HG03108 (cell line): Measurements from ENCODE around the gene USP17L28.
"Not testable (repeated sequence)": the region's sequence is repeated elsewhere in the genome, so short reads cannot be mapped to it uniquely, and the experiment has no call there.

Experiments used
- ATAC-seq: cut with Tn5 transposase; IDR thresholded peaks from one replicate; pipeline ENCODE4 v1.9.1; 2021; ENCODE audit warnings: moderate library complexity; ENCODE audit not compliant: unreplicated experiment

USP17L28 gene, protein sequence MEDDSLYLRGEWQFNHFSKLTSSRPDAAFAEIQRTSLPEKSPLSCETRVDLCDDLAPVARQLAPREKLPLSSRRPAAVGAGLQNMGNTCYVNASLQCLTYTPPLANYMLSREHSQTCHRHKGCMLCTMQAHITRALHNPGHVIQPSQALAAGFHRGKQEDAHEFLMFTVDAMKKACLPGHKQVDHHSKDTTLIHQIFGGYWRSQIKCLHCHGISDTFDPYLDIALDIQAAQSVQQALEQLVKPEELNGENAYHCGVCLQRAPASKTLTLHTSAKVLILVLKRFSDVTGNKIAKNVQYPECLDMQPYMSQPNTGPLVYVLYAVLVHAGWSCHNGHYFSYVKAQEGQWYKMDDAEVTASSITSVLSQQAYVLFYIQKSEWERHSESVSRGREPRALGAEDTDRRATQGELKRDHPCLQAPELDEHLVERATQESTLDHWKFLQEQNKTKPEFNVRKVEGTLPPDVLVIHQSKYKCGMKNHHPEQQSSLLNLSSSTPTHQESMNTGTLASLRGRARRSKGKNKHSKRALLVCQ

GRCh38 chr4:9348593-9348992, at the start of gene USP17L28:
USP17L28 (plus strand) TSS chr4:9348893; CDS start chr4:9348893, 0 bp downstream.
- not testable (repeated sequence) for ATAC-seq

GRCh38 chr4:9324191-9324590, 24.5 kb upstream of the USP17L28 start:
- not testable (repeated sequence) for ATAC-seq

DNA sequence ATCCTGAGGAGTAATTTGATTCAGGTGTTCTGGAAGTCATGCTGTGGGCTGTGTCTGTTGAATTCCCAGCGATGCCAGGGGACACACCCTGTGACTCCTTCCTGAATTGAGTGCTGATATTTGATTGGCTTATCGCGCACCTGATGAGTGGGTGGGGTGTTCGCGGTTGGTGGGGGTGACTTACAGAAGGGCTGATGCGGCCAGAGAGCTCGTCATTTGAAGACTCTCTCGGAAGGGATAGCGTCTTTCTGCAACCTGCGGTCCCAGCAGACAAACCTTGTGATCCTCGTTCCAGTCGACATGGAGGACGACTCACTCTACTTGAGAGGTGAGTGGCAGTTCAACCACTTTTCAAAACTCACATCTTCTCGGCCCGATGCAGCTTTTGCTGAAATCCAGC, 23.8 kb upstream of the USP17L28 start, which contains the start of gene USP17L24:
Gene USP17L24 (plus strand): TSS at position 301 of the 400 bp plus-strand sequence. CDS start 0 bp downstream, at position 301.
- ATAC-seq: not testable (repeated sequence)

DNA sequence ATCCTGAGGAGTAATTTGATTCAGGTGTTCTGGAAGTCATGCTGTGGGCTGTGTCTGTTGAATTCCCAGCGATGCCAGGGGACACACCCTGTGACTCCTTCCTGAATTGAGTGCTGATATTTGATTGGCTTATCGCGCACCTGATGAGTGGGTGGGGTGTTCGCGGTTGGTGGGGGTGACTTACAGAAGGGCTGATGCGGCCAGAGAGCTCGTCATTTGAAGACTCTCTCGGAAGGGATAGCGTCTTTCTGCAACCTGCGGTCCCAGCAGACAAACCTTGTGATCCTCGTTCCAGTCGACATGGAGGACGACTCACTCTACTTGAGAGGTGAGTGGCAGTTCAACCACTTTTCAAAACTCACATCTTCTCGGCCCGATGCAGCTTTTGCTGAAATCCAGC, 19.1 kb upstream of the USP17L28 start, which contains the start of gene USP17L25:
Gene USP17L25 (plus strand): TSS at position 301 of the 400 bp plus-strand sequence. CDS start 0 bp downstream, at position 301.
- ATAC-seq: not testable (repeated sequence)

DNA sequence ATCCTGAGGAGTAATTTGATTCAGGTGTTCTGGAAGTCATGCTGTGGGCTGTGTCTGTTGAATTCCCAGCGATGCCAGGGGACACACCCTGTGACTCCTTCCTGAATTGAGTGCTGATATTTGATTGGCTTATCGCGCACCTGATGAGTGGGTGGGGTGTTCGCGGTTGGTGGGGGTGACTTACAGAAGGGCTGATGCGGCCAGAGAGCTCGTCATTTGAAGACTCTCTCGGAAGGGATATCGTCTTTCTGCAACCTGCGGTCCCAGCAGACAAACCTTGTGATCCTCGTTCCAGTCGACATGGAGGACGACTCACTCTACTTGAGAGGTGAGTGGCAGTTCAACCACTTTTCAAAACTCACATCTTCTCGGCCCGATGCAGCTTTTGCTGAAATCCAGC, 14.3 kb upstream of the USP17L28 start, which contains the start of gene USP17L26:
Gene USP17L26 (plus strand): TSS at position 301 of the 400 bp plus-strand sequence. CDS start 0 bp downstream, at position 301.
- not testable (repeated sequence) for ATAC-seq

- ATAC-seq: not testable (repeated sequence)
These were observed 9.6 kb upstream of the USP17L28 start, which contains the start of gene USP17L5 for GRCh38 chr4:9339103-9339502. USP17L5 (plus strand) TSS chr4:9339403; CDS start chr4:9339403, 0 bp downstream.

DNA sequence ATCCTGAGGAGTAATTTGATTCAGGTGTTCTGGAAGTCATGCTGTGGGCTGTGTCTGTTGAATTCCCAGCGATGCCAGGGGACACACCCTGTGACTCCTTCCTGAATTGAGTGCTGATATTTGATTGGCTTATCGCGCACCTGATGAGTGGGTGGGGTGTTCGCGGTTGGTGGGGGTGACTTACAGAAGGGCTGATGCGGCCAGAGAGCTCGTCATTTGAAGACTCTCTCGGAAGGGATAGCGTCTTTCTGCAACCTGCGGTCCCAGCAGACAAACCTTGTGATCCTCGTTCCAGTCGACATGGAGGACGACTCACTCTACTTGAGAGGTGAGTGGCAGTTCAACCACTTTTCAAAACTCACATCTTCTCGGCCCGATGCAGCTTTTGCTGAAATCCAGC, 4.8 kb upstream of the USP17L28 start, which contains the start of gene USP17L27:
Gene USP17L27 (plus strand): TSS at position 301 of the 400 bp plus-strand sequence. CDS start 0 bp downstream, at position 301.
- not testable (repeated sequence) for ATAC-seq

DNA sequence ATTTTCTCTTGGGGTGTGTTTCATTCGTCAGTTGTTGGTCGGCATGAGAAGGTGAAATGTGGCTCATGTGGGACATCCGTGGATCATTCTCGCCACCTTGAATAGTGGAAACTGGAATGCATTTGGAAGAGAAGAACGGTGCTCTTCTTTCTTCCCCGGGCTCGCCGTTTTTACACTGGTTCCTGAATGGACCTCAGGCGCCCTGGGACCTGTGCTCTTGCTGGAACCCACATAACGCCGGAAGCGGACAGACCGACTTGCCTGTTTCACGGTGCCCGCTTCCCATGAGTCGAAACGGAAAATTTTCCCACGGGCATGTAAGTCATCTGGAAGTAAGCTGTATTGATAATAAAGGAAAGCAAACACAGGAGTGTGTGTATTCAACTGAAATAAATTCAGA, 2.2 kb downstream of the USP17L28 start:
- ATAC-seq: not testable (repeated sequence)

- ATAC-seq: not testable (repeated sequence)
These were observed 4.6 kb downstream of the USP17L28 start, which contains the start of gene USP17L29 for GRCh38 chr4:9353338-9353737. USP17L29 (plus strand) TSS chr4:9353638; CDS start chr4:9353638, 0 bp downstream.

DNA sequence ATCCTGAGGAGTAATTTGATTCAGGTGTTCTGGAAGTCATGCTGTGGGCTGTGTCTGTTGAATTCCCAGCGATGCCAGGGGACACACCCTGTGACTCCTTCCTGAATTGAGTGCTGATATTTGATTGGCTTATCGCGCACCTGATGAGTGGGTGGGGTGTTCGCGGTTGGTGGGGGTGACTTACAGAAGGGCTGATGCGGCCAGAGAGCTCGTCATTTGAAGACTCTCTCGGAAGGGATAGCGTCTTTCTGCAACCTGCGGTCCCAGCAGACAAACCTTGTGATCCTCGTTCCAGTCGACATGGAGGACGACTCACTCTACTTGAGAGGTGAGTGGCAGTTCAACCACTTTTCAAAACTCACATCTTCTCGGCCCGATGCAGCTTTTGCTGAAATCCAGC, 14.1 kb downstream of the USP17L28 start, which contains the start of gene USP17L30:
Gene USP17L30 (plus strand): TSS at position 301 of the 400 bp plus-strand sequence. CDS start 0 bp downstream, at position 301.
- not testable (repeated sequence) for ATAC-seq

- ATAC-seq: not testable (repeated sequence)
These were observed 31.2 kb downstream of the USP17L28 start for GRCh38 chr4:9379881-9380280.

- not testable (repeated sequence) for ATAC-seq
These were observed 32.4 kb downstream of the USP17L28 start for GRCh38 chr4:9381012-9381534.

- ATAC-seq: no peak
These were observed 35.4 kb downstream of the USP17L28 start for GRCh38 chr4:9384126-9384525.

DNA sequence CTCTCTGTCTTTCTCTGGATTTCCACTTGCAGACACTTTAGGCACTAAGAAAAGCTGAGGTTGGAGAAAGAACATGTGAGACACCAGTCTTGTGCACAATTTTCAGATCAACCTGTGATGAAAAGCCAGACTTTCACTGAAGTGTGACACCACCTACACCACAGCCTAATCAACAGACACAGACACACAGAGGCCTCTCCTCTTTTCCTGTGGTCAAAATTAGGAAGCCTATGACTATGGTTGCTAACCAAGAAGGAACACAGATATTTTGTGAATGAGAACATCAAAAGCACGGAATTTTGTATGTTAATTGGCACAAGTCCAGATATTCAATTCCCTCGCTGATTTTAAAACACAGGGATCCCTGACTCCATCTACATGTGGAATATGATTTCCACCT, 40.3 kb downstream of the USP17L28 start:
- not testable (repeated sequence) for ATAC-seq
